GM19395 (cell line): Measurements from ENCODE around the gene CEP63.
"Not testable (repeated sequence)": the region's sequence is repeated elsewhere in the genome, so short reads cannot be mapped to it uniquely, and the experiment has no call there.

ENCODE experiments used
- ATAC-seq: cut with Tn5 transposase; IDR thresholded peaks from one replicate; pipeline ENCODE4 v1.9.1; 2021; ENCODE audit warnings: mild to moderate bottlenecking, moderate library complexity; ENCODE audit not compliant: unreplicated experiment

CEP63 gene

GRCh38 chr3:134567605-134568004 lies 81.7 kb downstream of the CEP63 start:
- ATAC-seq, result no peak

DNA sequence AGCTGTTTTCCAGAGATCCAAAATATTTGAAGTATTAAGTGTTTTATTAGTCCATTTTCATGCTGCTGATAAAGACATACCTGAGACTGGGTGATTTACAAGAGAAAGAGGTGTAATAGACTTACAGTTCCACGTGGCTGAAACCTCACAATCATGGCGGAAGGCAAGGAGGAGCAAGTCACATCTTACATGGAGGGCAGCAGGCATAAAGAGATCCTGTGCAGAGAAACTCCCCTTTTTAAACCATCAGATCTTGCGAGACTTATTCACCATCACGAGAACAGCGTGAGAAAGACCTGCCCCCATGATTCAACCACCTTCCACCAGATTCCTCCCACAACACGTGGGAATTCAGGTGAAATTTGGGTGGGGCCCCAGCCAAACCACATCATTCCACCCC lies 82.9 kb downstream of the CEP63 start:
- no peak for ATAC-seq

DNA sequence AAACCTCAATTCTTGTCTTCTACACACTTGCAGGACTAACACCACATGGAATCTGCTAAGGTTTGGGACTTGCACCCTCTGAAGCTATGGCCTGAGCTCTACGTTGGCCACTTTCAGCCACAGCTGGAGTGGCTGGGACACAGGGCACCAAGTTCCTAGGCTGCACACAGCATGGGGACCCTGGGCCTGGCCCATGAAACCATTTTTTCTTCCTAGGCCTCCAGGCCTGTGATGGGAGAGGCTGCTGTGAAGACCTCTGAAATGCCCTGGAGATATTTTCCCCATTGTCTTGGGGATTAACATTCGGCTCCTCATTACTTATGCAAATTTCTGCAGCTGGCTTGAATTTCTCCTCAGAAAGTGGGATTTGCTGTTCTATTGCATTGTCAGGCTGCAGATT lies 84.0 kb downstream of the CEP63 start:
- not testable (repeated sequence) for ATAC-seq

- no peak for ATAC-seq
These were observed 90.6 kb downstream of the CEP63 start for GRCh38 chr3:134576426-134576825.

GRCh38 chr3:134576831-134577230 lies 91.0 kb downstream of the CEP63 start:
- no peak for ATAC-seq

DNA sequence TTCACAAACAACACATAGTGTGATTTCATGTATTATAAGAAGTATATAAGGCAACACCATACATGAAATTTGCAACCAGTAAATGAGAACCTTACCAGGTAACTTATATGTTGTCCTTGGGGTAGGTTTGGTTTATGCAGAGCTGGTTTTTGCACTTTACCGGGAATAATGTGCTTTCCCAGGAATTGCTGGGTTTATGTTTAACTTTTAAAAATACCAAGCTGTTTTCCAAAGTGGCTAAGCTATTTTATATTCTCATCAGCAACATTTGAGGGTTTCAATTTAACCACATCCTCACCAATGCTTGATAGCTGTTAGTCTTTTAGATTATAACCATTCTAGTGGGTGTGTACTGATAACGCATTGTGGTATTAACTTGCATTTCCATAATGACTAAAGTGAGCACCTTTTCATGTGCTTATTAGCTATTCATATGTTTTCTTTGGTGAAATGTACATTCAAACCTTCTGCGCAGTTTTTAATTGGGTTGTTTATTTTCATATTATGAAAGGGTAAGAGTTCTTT lies 93.3 kb downstream of the CEP63 start:
- ATAC-seq, result no peak

DNA sequence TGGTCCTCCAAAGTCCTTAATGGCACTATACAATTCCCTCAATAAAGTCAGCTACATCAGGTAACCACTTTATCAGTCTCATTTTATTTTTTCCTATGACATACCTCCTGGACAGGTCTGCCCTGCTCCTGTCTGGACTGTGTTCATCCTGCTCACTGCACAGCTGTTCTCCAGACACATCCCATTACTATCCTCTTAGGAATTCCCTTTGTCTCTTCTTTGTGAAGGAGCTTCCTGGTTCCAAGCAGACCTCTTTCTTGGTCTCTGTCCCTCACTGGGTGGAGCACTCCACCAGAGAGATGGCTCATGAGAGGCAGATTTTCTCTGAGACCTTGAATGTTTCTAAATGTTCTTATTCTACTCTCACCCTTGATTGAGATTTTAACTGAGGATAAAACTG lies 104.9 kb downstream of the CEP63 start:
- no peak for ATAC-seq

DNA sequence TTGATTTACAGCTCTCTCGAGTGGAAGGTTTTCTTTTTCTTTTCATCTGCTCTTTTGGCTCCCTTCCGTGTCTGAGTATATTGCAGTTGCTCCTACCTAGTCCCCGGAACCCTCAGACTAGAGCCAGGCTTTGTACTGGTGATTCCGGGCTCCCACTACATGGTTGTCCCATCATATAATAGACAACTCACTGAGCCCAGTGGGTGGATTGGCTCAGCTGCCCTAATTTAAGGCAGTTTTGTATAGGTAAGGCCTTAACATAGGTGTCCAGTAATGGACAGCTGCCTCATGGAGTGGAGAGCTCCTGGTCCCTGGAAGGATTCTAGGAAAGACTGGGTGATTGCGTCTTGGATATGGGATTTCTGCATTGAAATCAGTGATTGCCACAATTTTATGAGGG lies 106.9 kb downstream of the CEP63 start:
- ATAC-seq, result no peak

DNA sequence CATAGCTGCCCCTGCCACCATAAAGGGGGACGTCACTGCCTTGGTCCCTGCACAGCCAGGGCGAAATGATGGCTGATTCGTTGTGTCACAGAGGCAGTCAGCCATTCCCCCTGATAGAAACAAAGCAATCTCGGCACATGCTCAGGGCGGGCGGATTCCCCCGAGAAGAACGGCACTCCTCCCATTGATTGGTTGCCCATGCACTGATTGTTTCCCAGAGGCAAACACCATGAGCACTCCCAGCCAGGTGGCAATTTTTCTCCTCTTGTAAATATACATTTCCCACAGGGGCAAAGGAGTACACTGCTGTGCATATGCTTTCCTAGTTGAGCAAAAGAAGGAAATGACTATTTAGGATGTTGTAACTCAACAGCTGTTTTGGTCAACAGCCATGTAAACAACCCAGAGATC lies 108.5 kb downstream of the CEP63 start:
- ATAC-seq, result no peak

DNA sequence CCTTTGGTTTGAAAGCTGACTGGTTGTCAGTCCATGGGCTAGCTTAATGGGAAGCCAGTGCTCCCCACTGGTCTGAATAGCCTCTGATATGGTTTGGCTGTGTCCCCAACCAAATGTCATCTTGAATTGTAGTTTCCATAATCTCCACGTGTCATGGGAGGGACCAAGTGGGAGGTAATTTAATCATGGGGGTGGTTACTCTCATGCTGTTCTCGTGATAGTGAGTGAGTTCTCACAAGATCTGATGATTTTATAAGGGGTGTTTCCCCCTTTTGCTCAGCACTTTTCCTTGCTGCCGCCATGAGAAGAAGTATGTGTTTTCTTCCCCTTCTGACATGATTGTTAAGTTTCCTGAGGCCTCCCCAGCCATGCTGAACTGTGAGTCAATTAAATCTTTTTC lies 109.1 kb downstream of the CEP63 start:
- ATAC-seq, result not testable (repeated sequence)

GRCh38 chr3:134597390-134597970 lies 111.6 kb downstream of the CEP63 start:
- no peak for ATAC-seq

DNA sequence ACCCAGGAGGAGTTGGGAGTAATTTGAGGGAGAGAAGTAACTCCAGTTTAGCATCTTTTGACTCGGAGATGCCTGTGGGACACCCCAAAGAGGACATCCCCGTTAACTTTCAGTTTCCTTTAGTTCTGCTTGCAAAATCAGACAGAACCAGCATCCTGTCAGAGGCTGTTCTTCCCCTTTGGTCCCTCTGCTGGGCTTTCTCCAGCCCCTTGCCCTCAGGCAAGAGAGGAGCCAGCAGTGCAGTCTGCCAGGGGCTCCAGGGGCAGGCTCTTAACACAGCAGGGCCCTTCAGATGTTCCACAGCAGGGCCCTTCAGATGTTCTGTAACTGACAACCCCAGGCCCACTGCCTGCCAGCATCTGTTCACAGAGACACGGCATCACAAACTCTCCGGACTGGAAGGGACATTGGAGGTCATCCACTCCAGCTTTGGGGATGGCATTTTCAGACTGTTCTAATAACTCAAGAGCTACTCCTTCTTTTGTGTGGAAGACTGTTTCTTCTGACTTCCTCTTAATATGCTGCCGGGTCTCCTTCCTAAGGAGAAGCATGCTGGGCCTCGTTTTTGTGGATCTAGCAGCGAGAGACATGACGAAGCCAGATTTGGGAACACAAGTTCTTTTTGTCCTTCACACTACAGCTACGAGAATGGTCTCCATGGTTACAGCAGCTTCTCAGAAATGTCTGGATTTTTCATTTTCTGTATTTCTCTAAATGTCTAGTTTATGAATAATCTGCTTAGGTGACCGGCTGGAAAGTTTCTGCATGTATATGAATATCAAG lies 113.1 kb downstream of the CEP63 start:
- ATAC-seq, result no peak

- no peak for ATAC-seq
These were observed 114.3 kb downstream of the CEP63 start for GRCh38 chr3:134600206-134600605.

- ATAC-seq, result peak; percentile 81
These were observed 115.0 kb downstream of the CEP63 start for GRCh38 chr3:134600685-134601463.

GRCh38 chr3:134601539-134602439 lies 115.9 kb downstream of the CEP63 start:
- ATAC-seq, result no peak

DNA sequence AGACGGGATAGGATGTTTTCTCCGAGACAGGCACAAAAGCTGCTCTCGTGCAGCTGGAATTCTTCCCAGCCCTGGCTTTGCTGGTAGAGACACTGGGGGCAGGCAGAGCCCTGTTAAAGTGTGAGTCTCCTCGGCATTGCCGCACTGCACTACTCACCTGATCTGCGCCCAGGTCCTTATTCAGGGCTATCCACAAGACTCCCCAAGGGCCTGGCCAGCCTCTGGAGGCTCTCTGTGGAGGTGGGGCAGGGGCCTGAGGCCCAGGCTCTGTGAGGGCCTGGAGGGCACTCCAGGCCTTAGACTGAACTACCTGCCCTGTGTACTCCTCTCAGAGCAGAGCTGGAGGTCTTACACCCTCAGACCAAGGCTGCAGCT lies 116.6 kb downstream of the CEP63 start:
- ATAC-seq, result no peak

DNA sequence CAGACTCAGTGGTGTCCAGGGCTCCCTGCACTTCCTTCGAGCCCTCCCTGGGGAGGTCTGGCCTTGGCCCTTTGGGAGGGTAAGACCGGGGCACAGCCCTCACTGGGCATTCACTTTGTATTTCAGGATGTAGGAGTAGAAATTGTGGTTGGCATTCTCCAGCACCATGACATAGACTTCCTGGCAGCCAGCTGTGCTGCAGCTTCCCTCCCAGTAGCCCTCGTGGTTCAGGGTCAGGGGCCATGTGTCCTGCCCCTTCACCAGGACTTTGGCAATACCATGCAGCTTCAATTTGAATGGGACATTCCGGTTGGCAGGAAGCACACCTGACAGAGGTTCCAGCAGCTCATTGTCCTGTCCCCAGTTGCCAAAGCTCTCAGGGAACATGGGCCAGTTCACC lies 117.6 kb downstream of the CEP63 start:
- ATAC-seq, result no peak

GRCh38 chr3:134603956-134604355 lies 118.1 kb downstream of the CEP63 start:
- ATAC-seq, result no peak

DNA sequence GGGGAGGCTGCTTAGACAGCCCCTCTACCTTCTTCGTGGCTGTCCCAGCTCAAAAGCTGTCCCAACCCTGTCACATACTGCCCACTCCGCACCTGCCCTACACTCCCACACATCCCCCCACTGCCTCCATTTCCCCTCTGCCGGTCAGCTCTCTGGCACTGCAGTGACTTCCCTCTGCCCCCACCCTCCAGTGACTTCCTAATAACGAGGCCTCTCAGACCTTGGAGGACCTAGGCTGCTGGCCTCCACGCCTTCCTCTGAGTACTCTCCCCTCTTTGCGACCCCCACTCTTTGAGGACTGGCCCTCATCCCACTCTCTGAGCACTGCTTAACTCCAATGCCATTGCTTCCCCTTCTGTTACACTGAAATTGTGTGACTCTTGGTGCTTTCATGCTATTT lies 119.7 kb downstream of the CEP63 start:
- no peak for ATAC-seq
